GM12878 (cell line): ENCODE data around the gene DDX39A. TPM values are rescaled to one million over a fixed set of nuclear protein-coding genes. Genes with fewer than 3 reads are reported as not detected.

ENCODE experiments used
- ATAC-seq: fragments of 200-7000 bp; cut with Tn5 transposase; 3 replicates; pipeline ENCODE4 v1.9.1; 2020; ENCODE audit warnings: mild to moderate bottlenecking, moderate library complexity
- BruUV-seq: library from RNA; stranded (reverse); fragments of 400-500 nt; replicated peaks from 2 replicates; lab custom pipeline; 2021; lab: Mats Ljungman, UMichigan
- CTCF ChIA-PET: fragments of 300-600 bp; sonication (Branson Sonifier 250); formaldehyde crosslinking; extraction: SDS; loops from one replicate; lab custom pipeline; 2021; ENCODE audit warnings: inconsistent platforms; lab: Yijun Ruan, JAX
- POLR2A ChIA-PET: fragments of 350-600 bp; formaldehyde crosslinking; extraction: SDS; loops from one replicate; lab custom pipeline; 2021; ENCODE audit warnings: inconsistent platforms; lab: Charles Lee
- RAD21 ChIA-PET: fragments of 300-600 bp; sonication (Branson Sonifier 250); formaldehyde crosslinking; loops from one replicate; lab custom pipeline; 2023; ENCODE audit warnings: antibody characterized with exemption; ENCODE audit not compliant: unreplicated experiment; lab: Charles Lee
- SMC1A ChIA-PET: fragments of 300-600 bp; sonication (Branson Sonifier 250); formaldehyde crosslinking; loops from one replicate; lab custom pipeline; 2023; ENCODE audit not compliant: unreplicated experiment, uncharacterized antibody; lab: Charles Lee
- DNase-seq: peaks from one replicate; pipeline ENCODE4 v3.0.0-alpha.2; 2011; ENCODE audit warnings: low read depth, low spot score
- FAIRE-seq: peaks from 3 replicates; lab custom pipeline; 2011; peaks lifted over from hg19 to GRCh38; lab: Jason Lieb, UNC
- H2AFZ ChIP-seq: 2 replicates; pipeline ENCODE4 v1.6.0; 2011; ENCODE audit warnings: low read depth, low read length, control low read depth; ENCODE audit not compliant: control insufficient read depth
- H3K27ac ChIP-seq: 2 replicates; pipeline ENCODE4 v1.5.1; 2011; ENCODE audit warnings: control low read depth; ENCODE audit not compliant: control insufficient read depth, insufficient read depth
- H3K27me3 ChIP-seq, 2 experiments: replicated peaks in 1 of 2; 2 replicates each; pipeline versions ENCODE4 v1.6.0 to v1.6.1; 2011; ENCODE audit warnings: low read length in 1 of 2; ENCODE audit not compliant: control insufficient read depth in 2 of 2, insufficient read depth in 2 of 2
- H3K36me3 ChIP-seq, 2 experiments: 2 replicates each; pipeline ENCODE4 v1.5.1; 2011; ENCODE audit warnings: low read length in 1 of 2; ENCODE audit not compliant: control insufficient read depth in 2 of 2, insufficient read depth in 2 of 2
- H3K4me1 ChIP-seq: 2 replicates; pipeline ENCODE4 v1.6.1; 2011; ENCODE audit warnings: mild to moderate bottlenecking, low read length, moderate library complexity, mixed read lengths; ENCODE audit not compliant: control insufficient read depth, insufficient read depth
- H3K4me2 ChIP-seq: 2 replicates; pipeline ENCODE4 v1.6.0; 2011; ENCODE audit warnings: control low read depth; ENCODE audit not compliant: control insufficient read depth, insufficient read depth
- H3K4me3 ChIP-seq: fragments of 200-600 bp; sonication (generic); 2 replicates; pipeline ENCODE4 v1.5.1; 2016
- H3K79me2 ChIP-seq: 2 replicates; pipeline ENCODE4 v1.6.0; 2011; ENCODE audit warnings: low read length; ENCODE audit not compliant: control insufficient read depth, insufficient read depth
- H3K9ac ChIP-seq: 2 replicates; pipeline ENCODE4 v1.8.0; 2011; ENCODE audit warnings: low read length, control low read depth, mixed read lengths; ENCODE audit not compliant: control insufficient read depth, insufficient read depth
- H3K9me3 ChIP-seq: replicated peaks from 3 replicates; pipeline ENCODE4 v1.5.1; 2011; ENCODE audit warnings: mild to moderate bottlenecking, low read length; ENCODE audit not compliant: control insufficient read depth, insufficient read depth
- H4K20me1 ChIP-seq: 2 replicates; pipeline ENCODE4 v1.6.0; 2011; ENCODE audit not compliant: control insufficient read depth, insufficient read depth
- BCL3 ChIP-seq: IDR thresholded peaks from 2 replicates; pipeline ENCODE4 v1.6.1; 2011; ENCODE audit warnings: borderline replicate concordance, low read depth, mild to moderate bottlenecking, moderate library complexity, low read length; ENCODE audit not compliant: insufficient read depth, poor library complexity, severe bottlenecking
- MTA2 ChIP-seq: fragments of 450-650 bp; IDR thresholded peaks from 2 replicates; pipeline ENCODE4 v1.6.1; 2016; ENCODE audit warnings: low read depth, mild to moderate bottlenecking, moderate library complexity
- TCF3 ChIP-seq: IDR thresholded peaks from 2 replicates; pipeline ENCODE4 v1.6.1; 2012; ENCODE audit warnings: low read depth, mild to moderate bottlenecking, low read length, borderline replicate concordance; ENCODE audit not compliant: insufficient read depth
- ZNF384 ChIP-seq: IDR thresholded peaks from 2 replicates; pipeline ENCODE4 v1.6.1; 2012; ENCODE audit warnings: low read depth, mild to moderate bottlenecking, low read length, improper control_type of control experiment, borderline replicate concordance
- WGBS: methylation state at CpG from one replicate; pipeline ENCODE4 v1.1.6; 2016; ENCODE audit warnings: low lambda C conversion rate; ENCODE audit not compliant: insufficient replicate concordance, insufficient coverage; ENCODE audit errors: missing lambda C conversion rate; 5-methylcytosine and 5-hydroxymethylcytosine counted together
- in situ Hi-C: fragments of 300-500 bp; cut with MboI; formaldehyde crosslinking; loops from 9 replicates; pipeline ENCODE4 v1.14.3; 2018; ENCODE audit warnings: mixed read lengths
- intact Hi-C: fragments of 100-400 bp; cut with micrococcal nuclease; formaldehyde crosslinking; loops from one replicate; pipeline ENCODE4 v1.14.2; 2022; ENCODE audit not compliant: unreplicated experiment
- polyA plus RNA-seq, 11 experiments: library from polyadenylated mRNA; depleted of rRNA in 4 of 11; unstranded in 6 of 11; stranded (reverse) in 5 of 11; fragments of >200 nt; fragmentation: Nextera tagmentation in 4 of 11; fragmentation: Illumina TruSeq in 1 of 11; extraction: Ambion mirVana in 4 of 11; extraction: Trizol in 1 of 11; gene quantifications; 1 replicate in 1 of 11; 2 replicates in 10 of 11; pipeline versions ENCODE4 v1.2.1 to v1.2.3, GENCODE V29; 2011 to 2016; ENCODE audit warnings: inconsistent platforms in 2 of 11, missing spikeins in 2 of 11, low read depth in 1 of 11
- total RNA-seq, 4 experiments: library from RNA; depleted of rRNA in 3 of 4; stranded (reverse); fragments of >200 nt in 3 of 4; fragmentation: Illumina TruSeq in 1 of 4; extraction: Trizol in 1 of 4; gene quantifications; 2 replicates each; pipeline versions ENCODE4 v1.2.1 to v1.2.3, GENCODE V29; 2013 to 2021

The DDX39A gene
- total and polyA plus RNA-seq, 10 of the 15 experiments (the other 5 are each of a cell fraction or from before 2014, with no cell fraction given), result 113 to 378 (median 224) TPM

- BruUV-seq, result no TSS peak
- FAIRE-seq (no peak), ATAC-seq (no peak), DNase-seq (no peak)
- intact Hi-C loops, result no loop called here
- Histone ChIP-seq H3K27me3 (no peaks in the 10 kb centered on the region), H3K9me3 (no peaks in the 10 kb centered on the region), H3K79me2 (peaks cover 19% of the 10 kb centered on the region), H3K36me3 (peaks cover 24 to 50% of the 10 kb centered on the region in 2 experiments), H3K4me2 (no peak overlapping the region), H3K9ac (no peak overlapping the region), H4K20me1 (no peaks in the 10 kb centered on the region), H3K27ac (no peak overlapping the region), H3K4me1 (peaks cover 11% of the 10 kb centered on the region), H2AFZ (no peak overlapping the region), H3K4me3 (no peak overlapping the region)
- SMC1A ChIA-PET, result no interaction called here
- POLR2A ChIA-PET, result no interaction called here
- CTCF ChIA-PET, result no interaction called here
- TF ChIP-seq ZNF384 (no peak), MTA2 (no peak), TCF3 (0 out of 2 replicates have a peak, but pooled peaks have one; percentile 35), BCL3 (peak; percentile 69)
- in situ Hi-C loops, result no loop called here
- WGBS, result 95% methylated on average over 14 of the region's 14 CpGs
- RAD21 ChIA-PET, result no interaction called here
These were observed 24.6 kb upstream of the DDX39A start for GRCh38 chr19:14443632-14444216.
